HFF-Myc (cell line): ENCODE data around the gene NPLOC4.
"Not testable (repeated sequence)": the region's sequence is repeated elsewhere in the genome, so short reads cannot be mapped to it uniquely, and the experiment has no call there.

Experiments used
- DNase-seq: peaks from one replicate; pipeline ENCODE4 v3.0.0-alpha.2; 2011; ENCODE audit warnings: low read depth; ENCODE audit errors: extremely low read depth
- H3K4me3 ChIP-seq: replicated peaks from 2 replicates; pipeline ENCODE4 v1.5.1; 2011; ENCODE audit warnings: low read depth, mild to moderate bottlenecking, control low read depth, low read length
- CTCF ChIP-seq: IDR thresholded peaks from 2 replicates; pipeline ENCODE4 v1.5.1; 2012; ENCODE audit warnings: mild to moderate bottlenecking, low read depth, low read length, control low read depth; ENCODE audit errors: missing control alignments

The NPLOC4 gene

DNA sequence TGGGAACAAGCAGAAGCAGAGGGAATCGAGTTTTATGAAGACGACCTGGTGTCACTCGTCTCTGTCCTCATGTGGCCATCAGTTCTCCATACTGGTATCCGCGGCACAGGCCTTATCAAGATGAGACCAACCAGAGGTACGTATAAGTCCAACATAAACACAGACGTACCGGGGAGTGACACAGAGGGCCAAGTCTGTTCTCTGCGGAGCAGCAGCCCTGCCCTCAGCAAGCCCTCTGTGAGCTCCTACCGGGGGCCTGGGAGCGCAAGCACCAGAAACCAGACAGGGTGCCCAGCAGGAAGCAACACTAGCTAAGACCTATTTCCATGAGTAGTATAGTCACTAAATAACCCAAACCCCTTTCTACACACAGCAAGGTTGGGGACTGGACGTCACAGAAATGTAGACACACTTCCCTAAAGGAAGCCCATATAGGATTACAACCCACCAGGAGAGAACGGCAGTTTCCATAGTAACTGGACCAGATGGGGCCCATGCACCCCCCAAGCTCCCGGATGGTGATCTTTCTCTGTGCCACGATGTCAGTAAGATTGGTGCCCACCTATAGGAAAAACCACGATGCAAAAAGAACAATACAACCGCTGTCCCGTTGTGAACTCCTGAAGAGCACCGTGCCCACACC lies 45.8 kb upstream of the NPLOC4 start:
- no peak for DNase-seq
- peak overlapping the region; percentile 96 for H3K4me3 ChIP-seq
- no peak for TF ChIP-seq CTCF

DNA sequence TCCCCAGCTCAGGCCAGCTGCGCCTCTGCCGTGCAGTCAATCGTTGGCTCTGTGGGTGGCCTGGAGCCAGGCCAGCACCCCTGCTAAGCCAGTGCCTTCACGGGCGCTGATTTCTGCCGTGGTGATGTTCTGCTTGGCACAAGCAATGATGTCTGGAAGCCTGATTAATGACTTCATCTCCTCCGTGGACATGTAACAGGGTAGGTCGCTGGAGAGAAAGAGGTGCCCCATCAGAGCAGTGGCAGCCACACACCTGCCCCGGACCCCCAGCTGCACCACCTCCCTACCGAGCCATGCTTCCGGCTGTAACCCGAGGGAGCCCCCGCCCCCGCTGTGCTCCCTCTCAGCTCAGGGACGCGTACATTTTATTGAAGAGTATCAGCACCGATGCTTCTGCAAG lies 44.8 kb upstream of the NPLOC4 start:
- no peak for DNase-seq
- H3K4me3 ChIP-seq = no peak overlapping the region
- no peak for TF ChIP-seq CTCF

DNA sequence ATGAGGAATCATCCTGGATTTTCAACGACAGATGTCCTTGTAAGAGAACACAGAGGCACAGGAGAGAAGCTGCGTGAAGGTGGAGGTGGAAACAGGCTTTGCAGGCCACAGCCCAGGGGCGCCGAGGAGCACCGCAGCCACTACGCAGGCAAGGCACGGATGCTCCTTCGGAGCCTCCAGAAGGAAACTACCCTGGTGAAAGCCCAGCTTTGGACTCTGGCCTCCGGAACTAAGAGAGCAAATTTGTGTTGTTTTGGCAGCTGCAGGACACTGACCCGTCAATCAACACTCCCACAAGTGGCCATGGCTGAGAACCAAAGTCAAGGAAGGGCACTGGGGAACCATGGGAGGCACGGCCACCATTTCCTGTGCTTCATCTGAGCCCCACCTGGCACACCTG lies 43.2 kb upstream of the NPLOC4 start:
- TF ChIP-seq CTCF = no peak
- H3K4me3 ChIP-seq = no peak overlapping the region

GRCh38 chr17:81676906-81677305 lies 40.0 kb upstream of the NPLOC4 start:
- DNase-seq = no peak
- no peak for TF ChIP-seq CTCF
- no peak overlapping the region for H3K4me3 ChIP-seq

More for the DNA sequence above, 43.2 kb upstream of the NPLOC4 start:
- DNase-seq = no peak

- not testable (repeated sequence) for DNase-seq, H3K4me3 ChIP-seq
- peak; percentile 31 for TF ChIP-seq CTCF
Observed at GRCh38 chr17:81675515-81676221, 38.8 kb upstream of the NPLOC4 start.

DNA sequence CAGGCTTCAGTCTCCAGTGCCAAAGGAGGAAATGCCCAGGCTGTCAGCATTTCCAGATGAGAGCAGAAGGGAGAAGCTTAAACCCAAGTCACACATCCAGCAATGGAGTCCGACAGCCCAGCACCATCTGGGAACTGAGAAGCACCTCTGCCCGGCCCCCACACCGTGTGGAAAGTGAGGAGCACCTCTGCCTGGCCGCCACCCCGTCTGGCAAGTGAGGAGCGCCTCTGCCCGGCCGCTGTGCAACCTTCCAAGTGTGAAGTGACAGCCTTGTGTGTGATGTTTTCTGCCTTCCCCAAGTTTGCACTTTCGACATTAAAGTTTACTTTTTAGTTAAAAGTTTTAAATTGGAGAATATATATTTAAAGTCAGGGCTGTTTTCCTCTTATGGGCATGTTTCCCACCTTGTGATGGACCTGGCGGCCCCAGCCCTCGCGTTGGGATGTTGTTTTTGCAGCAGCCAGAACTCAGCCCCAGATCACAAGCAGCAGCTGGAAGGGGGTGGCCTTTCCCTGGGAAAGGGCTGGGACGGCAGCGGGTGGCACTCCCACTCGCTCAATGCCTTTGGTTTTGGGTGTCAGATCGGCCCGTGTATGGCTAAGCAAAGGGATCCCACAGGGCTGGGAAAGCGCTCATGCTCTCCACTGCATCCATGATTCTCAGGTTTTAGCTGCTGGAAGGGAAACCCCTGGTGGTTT lies 36.8 kb upstream of the NPLOC4 start:
- TF ChIP-seq CTCF = no peak
- no peak overlapping the region for H3K4me3 ChIP-seq
- DNase-seq = no peak
